GM18505 (cell line): ENCODE results near the gene LPP.

Source experiments
- ATAC-seq: cut with Tn5 transposase; IDR thresholded peaks from one replicate; pipeline ENCODE4 v1.9.1; 2021; ENCODE audit not compliant: unreplicated experiment
- POLR2A ChIP-seq: IDR thresholded peaks from 4 replicates; pipeline ENCODE4 v1.6.1; 2011; ENCODE audit warnings: borderline replicate concordance; ENCODE audit not compliant: insufficient read depth, insufficient read length; ENCODE audit errors: extremely low read depth

Gene LPP

GRCh38 chr3:188149587-188149986 lies 4.4 kb upstream of the LPP start:
- TF ChIP-seq POLR2A = no peak
- no peak for ATAC-seq

GRCh38 chr3:188150982-188151381 lies 3.0 kb upstream of the LPP start:
- ATAC-seq = no peak
- no peak for TF ChIP-seq POLR2A

- no peak for ATAC-seq
- no peak for TF ChIP-seq POLR2A
Measured at GRCh38 chr3:188151438-188151837, 2.5 kb upstream of the LPP start.

GRCh38 chr3:188152660-188153436 lies 1.1 kb upstream of the LPP start:
- no peak for TF ChIP-seq POLR2A
- ATAC-seq = no peak

- ATAC-seq = no peak
- no peak for TF ChIP-seq POLR2A
Measured at GRCh38 chr3:188153437-188154013, 432 bp upstream of the LPP start.

GRCh38 chr3:188154809-188155574 lies 1.0 kb downstream of the LPP start:
- TF ChIP-seq POLR2A = no peak
- ATAC-seq = no peak

- TF ChIP-seq POLR2A = no peak
- ATAC-seq = no peak
Measured at GRCh38 chr3:188156056-188156455, 2.1 kb downstream of the LPP start.

GRCh38 chr3:188157407-188157806 lies 3.5 kb downstream of the LPP start:
- no peak for ATAC-seq
- no peak for TF ChIP-seq POLR2A

GRCh38 chr3:188157971-188158370 lies 4.0 kb downstream of the LPP start:
- no peak for TF ChIP-seq POLR2A
- ATAC-seq = no peak

GRCh38 chr3:188158731-188159310 lies 4.9 kb downstream of the LPP start:
- TF ChIP-seq POLR2A = no peak
- no peak for ATAC-seq

- no peak for ATAC-seq
Measured at GRCh38 chr3:188160751-188161150, 6.8 kb downstream of the LPP start.

GRCh38 chr3:188164248-188164687 lies 10.3 kb downstream of the LPP start:
- TF ChIP-seq POLR2A = no peak
- no peak for ATAC-seq

More at GRCh38 chr3:188160751-188161150, 6.8 kb downstream of the LPP start:
- TF ChIP-seq POLR2A = no peak

GRCh38 chr3:188165596-188165995 lies 11.6 kb downstream of the LPP start:
- TF ChIP-seq POLR2A = no peak
- no peak for ATAC-seq
